ENCODE measurements around the gene FOXN3. TPM values are rescaled to one million over a fixed set of nuclear protein-coding genes. Genes with fewer than 3 reads are reported as not detected.

FOXN3 gene
- total and polyA plus RNA-seq, 9 donors, result 56.9 to 172 (median 99.2) TPM

- TF ChIP-seq EP300 (IDR thresholded peaks at IDR 0.05), result no peak
- TF ChIP-seq CTCF (IDR thresholded peaks at IDR 0.05), result no peak
- TF ChIP-seq POLR2A (IDR thresholded peaks at IDR 0.05), result no peak
- Histone ChIP-seq H3K27me3 (no peaks in the 10 kb centered on the region), H3K4me3 (no peak overlapping the region), H3K4me1 (ENCODE audit: insufficient read depth) (peaks cover 31% of the 10 kb centered on the region), H3K36me3 (no peaks in the 10 kb centered on the region), H3K9me3 (no peaks in the 10 kb centered on the region), H3K27ac (no peak overlapping the region)
- DNase-seq, result no peak
- 86 to 92% (median 90%) methylated on average over 4 of the region's 4 CpGs for WGBS, 3 donors
- intact Hi-C loops (cut with DNase I), result no loop called here
Observed at GRCh38 chr14:89265234-89265633, 151.8 kb downstream of the FOXN3 start.

- H3K9me3 ChIP-seq, result no peaks in the 10 kb centered on the region
- intact Hi-C loops (cut with DNase I), result no loop called here
- H3K4me3 ChIP-seq, result no peak overlapping the region
- H3K27ac ChIP-seq, result no peak overlapping the region
- no peak for TF ChIP-seq POLR2A (IDR thresholded peaks at IDR 0.05)
- TF ChIP-seq EP300 (IDR thresholded peaks at IDR 0.05), result no peak
- TF ChIP-seq CTCF (IDR thresholded peaks at IDR 0.05), result no peak
- H3K4me1 ChIP-seq (ENCODE audit: insufficient read depth), result peaks cover 24% of the 10 kb centered on the region
- WGBS, 3 donors, result 91 to 93% (median 92%) methylated on average over 6 of the region's 6 CpGs
- no peaks in the 10 kb centered on the region for H3K36me3 ChIP-seq
- no peak for DNase-seq
- H3K27me3 ChIP-seq, result no peaks in the 10 kb centered on the region
Observed at GRCh38 chr14:89264196-89264800, 152.7 kb downstream of the FOXN3 start.

GRCh38 chr14:89262041-89262440 is 155.0 kb downstream of the FOXN3 start:
- no peak for DNase-seq
- Histone ChIP-seq H3K4me1 (ENCODE audit: insufficient read depth) (peaks cover 13% of the 10 kb centered on the region), H3K4me3 (no peak overlapping the region), H3K36me3 (no peaks in the 10 kb centered on the region), H3K9me3 (no peaks in the 10 kb centered on the region), H3K27ac (peak overlapping the region in 1 of 2 donors; percentile 13), H3K27me3 (no peaks in the 10 kb centered on the region)
- intact Hi-C loops (cut with DNase I), result no loop called here
- no peak for TF ChIP-seq CTCF (IDR thresholded peaks at IDR 0.05)
- TF ChIP-seq EP300 (IDR thresholded peaks at IDR 0.05), result no peak
- WGBS, 3 donors, result 67 to 80% (median 80%) methylated on average over 4 of the region's 4 CpGs

- intact Hi-C loops (cut with DNase I), result no loop called here
- no peak for DNase-seq
- H3K27ac ChIP-seq, result no peak overlapping the region
- peaks cover 8% of the 10 kb centered on the region for H3K4me1 ChIP-seq (ENCODE audit: insufficient read depth)
- H3K9me3 ChIP-seq, result no peaks in the 10 kb centered on the region
- H3K4me3 ChIP-seq, result no peak overlapping the region
- TF ChIP-seq POLR2A (IDR thresholded peaks at IDR 0.05) (no peak), CTCF (IDR thresholded peaks at IDR 0.05) (no peak)
- 97 to 100% (median 97%) methylated on average over 1 of the region's 1 CpG for WGBS, 3 donors
- H3K27me3 ChIP-seq, result no peaks in the 10 kb centered on the region
- no peaks in the 10 kb centered on the region for H3K36me3 ChIP-seq
Observed at GRCh38 chr14:89260898-89261297, 156.1 kb downstream of the FOXN3 start.

All from ovary (tissue), 9 donors.